ENCODE data around the gene SCGB1C1.
A peak's percentile ranks its signal among the peaks of the same experiment; 100 is the strongest.
"Not testable (repeated sequence)": the region's sequence is repeated elsewhere in the genome, so short reads cannot be mapped to it uniquely, and the experiment has no call there.

Gene SCGB1C1

GRCh38 chr11:218815-219593 lies 26.1 kb downstream of the SCGB1C1 start:
- no peak for DNase-seq

GRCh38 chr11:220641-221215 lies 27.9 kb downstream of the SCGB1C1 start:
- not testable (repeated sequence) for DNase-seq

GRCh38 chr11:221539-221938 lies 28.7 kb downstream of the SCGB1C1 start:
- no peak for DNase-seq

GRCh38 chr11:221998-222789 lies 29.3 kb downstream of the SCGB1C1 start:
- no peak for DNase-seq

GRCh38 chr11:223026-223789 lies 30.3 kb downstream of the SCGB1C1 start:
- DNase-seq: no peak

GRCh38 chr11:223884-224283 lies 31.0 kb downstream of the SCGB1C1 start:
- no peak for DNase-seq

GRCh38 chr11:224424-224823 lies 31.5 kb downstream of the SCGB1C1 start:
- DNase-seq: no peak

- no peak for DNase-seq
Measured at GRCh38 chr11:225734-226453, 33.0 kb downstream of the SCGB1C1 start.

GRCh38 chr11:227824-228379 lies 35.0 kb downstream of the SCGB1C1 start:
- DNase-seq: no peak

GRCh38 chr11:230431-230830 lies 37.6 kb downstream of the SCGB1C1 start:
- DNase-seq: no peak

- no peak for DNase-seq
Measured at GRCh38 chr11:232783-233565, 40.1 kb downstream of the SCGB1C1 start.

- no peak for DNase-seq
Measured at GRCh38 chr11:235180-235579, 42.3 kb downstream of the SCGB1C1 start.

- peak; percentile 60 for DNase-seq
Measured at GRCh38 chr11:235609-235996, 42.7 kb downstream of the SCGB1C1 start.

- peak; percentile 95 for DNase-seq
Measured at GRCh38 chr11:235997-236773, 43.3 kb downstream of the SCGB1C1 start, which contains the start of gene SIRT3. SIRT3 (minus strand) TSS chr11:236342; CDS start chr11:236328, 14 bp downstream.

- DNase-seq: peak; percentile 95
Measured at GRCh38 chr11:236774-237767, 44.2 kb downstream of the SCGB1C1 start, which contains the start of gene PSMD13. PSMD13 (plus strand) TSS chr11:236976; CDS start chr11:237050, 74 bp downstream.

GRCh38 chr11:238346-238745 lies 45.5 kb downstream of the SCGB1C1 start:
- not testable (repeated sequence) for DNase-seq

- no peak for DNase-seq
Measured at GRCh38 chr11:240315-240714, 47.4 kb downstream of the SCGB1C1 start.

- no peak for DNase-seq
Measured at GRCh38 chr11:241634-242033, 48.8 kb downstream of the SCGB1C1 start.
